ENCODE data around the gene FOXO3. TPM values are rescaled to one million over a fixed set of nuclear protein-coding genes. Genes with fewer than 3 reads are reported as not detected.

The FOXO3 gene
- total RNA-seq, 1 donor from 2014 or later: 41.4 TPM

DNA sequence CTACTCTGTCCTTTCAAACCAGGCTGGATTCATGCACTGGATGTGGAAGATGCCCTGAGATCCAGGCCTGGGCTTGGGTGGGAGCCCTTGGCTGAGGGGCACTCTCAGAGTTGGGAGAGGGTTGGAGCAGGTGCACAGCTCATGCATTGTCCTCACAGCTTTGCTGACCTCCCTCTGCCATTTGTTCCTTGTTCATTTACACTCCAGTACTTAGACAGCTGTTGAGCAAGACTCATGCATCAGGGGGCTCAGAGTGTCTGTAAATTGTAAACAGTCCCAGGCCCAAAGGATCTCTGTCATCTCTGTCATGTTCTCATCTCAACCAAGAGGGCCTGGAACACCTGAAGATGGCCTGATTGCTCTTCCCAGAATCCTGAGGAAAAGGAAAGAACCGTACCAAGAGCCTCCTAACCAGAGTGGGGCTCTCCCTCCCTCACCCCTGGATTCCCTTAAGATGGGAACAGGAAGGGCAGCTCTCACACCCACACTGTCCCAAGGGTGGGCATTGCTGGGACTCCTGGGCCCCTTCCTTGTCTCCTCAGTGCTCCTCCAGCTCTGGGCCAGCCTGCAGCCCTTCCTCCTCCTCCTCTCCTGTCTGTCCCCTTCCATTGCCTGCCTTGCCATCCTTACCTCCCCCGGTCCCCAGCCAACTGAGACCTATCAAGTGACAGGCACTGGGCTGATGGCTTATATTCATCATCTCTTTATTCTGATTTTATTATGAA lies 132.9 kb downstream of the FOXO3 start:
- Histone ChIP-seq H3K4me3 (ENCODE audit: low read depth, low read length) (no peak overlapping the region), H3K36me3 (ENCODE audit: control insufficient read depth, insufficient read depth, low read length) (no peaks in the 10 kb centered on the region), H3K27me3 (ENCODE audit: control insufficient read depth, insufficient read depth, low read length) (no peaks in the 10 kb centered on the region)
- TF ChIP-seq, protein P1, sequence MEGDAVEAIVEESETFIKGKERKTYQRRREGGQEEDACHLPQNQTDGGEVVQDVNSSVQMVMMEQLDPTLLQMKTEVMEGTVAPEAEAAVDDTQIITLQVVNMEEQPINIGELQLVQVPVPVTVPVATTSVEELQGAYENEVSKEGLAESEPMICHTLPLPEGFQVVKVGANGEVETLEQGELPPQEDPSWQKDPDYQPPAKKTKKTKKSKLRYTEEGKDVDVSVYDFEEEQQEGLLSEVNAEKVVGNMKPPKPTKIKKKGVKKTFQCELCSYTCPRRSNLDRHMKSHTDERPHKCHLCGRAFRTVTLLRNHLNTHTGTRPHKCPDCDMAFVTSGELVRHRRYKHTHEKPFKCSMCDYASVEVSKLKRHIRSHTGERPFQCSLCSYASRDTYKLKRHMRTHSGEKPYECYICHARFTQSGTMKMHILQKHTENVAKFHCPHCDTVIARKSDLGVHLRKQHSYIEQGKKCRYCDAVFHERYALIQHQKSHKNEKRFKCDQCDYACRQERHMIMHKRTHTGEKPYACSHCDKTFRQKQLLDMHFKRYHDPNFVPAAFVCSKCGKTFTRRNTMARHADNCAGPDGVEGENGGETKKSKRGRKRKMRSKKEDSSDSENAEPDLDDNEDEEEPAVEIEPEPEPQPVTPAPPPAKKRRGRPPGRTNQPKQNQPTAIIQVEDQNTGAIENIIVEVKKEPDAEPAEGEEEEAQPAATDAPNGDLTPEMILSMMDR (IDR thresholded peaks at IDR 0.05; ENCODE audit: insufficient read depth, low read length, poor library complexity, severe bottlenecking): no peak
- DNase-seq (ENCODE audit: low read depth): no peak

DNA sequence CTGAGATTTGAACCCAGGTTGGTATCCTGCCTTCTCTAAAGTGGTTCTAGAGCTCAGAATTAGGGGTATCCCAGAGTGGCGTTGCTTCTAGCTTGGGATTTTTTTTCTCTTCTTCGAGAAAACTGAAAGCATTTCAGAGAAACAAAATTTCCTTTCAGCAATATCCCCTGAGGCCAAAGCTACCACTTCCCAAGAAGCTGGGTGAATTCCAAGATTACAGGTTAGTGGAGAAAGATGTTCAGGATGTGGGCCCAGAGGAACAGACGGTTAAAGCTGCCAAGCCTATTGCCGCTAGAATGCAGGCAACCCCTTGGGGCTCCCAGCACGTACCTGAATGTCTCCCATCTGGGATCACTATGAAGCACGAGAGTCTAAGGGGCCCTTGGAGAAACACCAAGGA lies 134.1 kb downstream of the FOXO3 start:
- Histone ChIP-seq H3K36me3 (ENCODE audit: control insufficient read depth, insufficient read depth, low read length) (peaks cover 1% of the 10 kb centered on the region), H3K27me3 (ENCODE audit: control insufficient read depth, insufficient read depth, low read length) (no peaks in the 10 kb centered on the region), H3K4me3 (ENCODE audit: low read depth, low read length) (no peak overlapping the region)
- no peak for DNase-seq (ENCODE audit: low read depth)
- TF ChIP-seq, protein P1 (IDR thresholded peaks at IDR 0.05; ENCODE audit: insufficient read depth, low read length, poor library complexity, severe bottlenecking): no peak

DNA sequence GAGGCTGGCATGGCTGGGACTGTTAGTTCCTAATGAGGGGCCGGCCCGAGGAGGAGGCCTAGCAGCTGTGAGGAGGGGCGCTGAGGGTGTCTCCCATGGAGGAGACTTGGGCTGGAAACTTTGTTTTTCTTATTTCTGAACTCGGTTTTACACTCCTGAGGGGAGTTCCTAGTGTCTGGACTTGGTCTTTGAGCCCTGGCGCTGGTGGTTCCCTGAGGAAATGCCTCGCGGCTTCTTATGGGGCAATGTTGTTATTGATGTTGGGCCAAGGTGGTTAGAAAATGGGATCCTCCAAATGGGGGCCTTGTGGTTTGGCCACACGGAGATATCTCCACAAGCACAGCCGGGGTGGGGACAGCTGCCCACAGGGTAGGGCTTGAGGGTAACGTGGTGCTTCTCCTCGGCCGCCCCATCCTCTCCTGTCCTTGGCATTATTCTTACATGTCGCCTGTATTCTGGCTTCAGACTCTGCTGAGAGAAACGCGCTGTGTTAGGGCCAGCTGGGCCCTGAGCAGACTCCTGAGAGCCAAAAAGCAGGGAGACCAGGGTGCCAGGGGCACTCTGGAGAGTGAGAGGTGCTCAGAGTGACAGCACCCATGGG lies 136.9 kb downstream of the FOXO3 start:
- TF ChIP-seq, protein P1 (IDR thresholded peaks at IDR 0.05; ENCODE audit: insufficient read depth, low read length, poor library complexity, severe bottlenecking): no peak
- Histone ChIP-seq H3K4me3 (ENCODE audit: low read depth, low read length) (no peak overlapping the region), H3K36me3 (ENCODE audit: control insufficient read depth, insufficient read depth, low read length) (peaks cover 1% of the 10 kb centered on the region), H3K27me3 (ENCODE audit: control insufficient read depth, insufficient read depth, low read length) (no peaks in the 10 kb centered on the region)
- DNase-seq (ENCODE audit: low read depth): no peak

DNA sequence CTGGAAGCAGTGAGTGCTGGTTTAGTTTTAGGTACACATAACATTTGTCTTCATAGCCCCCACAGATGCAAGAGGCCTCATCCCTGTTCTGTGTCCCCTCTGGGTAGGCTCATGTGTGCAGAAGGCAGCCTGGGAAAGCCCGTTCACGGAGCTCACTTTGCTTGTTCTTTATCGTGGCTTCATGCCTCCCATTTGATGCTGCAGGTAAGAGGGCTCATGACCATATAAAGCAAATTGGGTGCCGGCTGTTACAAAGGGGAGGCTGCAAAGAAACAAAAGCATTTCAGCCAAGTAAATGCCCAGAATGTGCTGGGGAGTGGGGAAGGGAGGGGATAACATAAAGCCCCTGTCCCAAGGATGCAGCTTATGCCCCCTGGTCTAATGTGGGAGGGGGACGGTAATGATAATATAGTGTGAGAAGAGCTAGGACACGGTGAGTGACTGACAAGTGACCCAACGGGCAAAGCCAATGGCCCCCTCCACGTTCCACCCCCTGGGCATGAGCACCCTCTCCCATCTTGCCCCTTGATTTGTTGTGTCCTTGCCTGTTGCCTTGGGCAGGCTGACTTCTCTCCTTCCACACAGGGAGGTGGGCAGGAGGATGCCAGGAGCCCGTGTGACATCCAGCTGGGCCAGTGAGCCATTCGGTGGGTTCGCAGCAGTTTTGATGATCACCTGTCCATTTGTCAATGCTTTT lies 138.0 kb downstream of the FOXO3 start:
- no peaks in the 10 kb centered on the region for H3K27me3 ChIP-seq (ENCODE audit: control insufficient read depth, insufficient read depth, low read length)
- no peak for DNase-seq (ENCODE audit: low read depth)
- H3K4me3 ChIP-seq (ENCODE audit: low read depth, low read length): no peak overlapping the region
- H3K36me3 ChIP-seq (ENCODE audit: control insufficient read depth, insufficient read depth, low read length): peaks cover 1% of the 10 kb centered on the region
- TF ChIP-seq, protein P1 (IDR thresholded peaks at IDR 0.05; ENCODE audit: insufficient read depth, low read length, poor library complexity, severe bottlenecking): no peak

DNA sequence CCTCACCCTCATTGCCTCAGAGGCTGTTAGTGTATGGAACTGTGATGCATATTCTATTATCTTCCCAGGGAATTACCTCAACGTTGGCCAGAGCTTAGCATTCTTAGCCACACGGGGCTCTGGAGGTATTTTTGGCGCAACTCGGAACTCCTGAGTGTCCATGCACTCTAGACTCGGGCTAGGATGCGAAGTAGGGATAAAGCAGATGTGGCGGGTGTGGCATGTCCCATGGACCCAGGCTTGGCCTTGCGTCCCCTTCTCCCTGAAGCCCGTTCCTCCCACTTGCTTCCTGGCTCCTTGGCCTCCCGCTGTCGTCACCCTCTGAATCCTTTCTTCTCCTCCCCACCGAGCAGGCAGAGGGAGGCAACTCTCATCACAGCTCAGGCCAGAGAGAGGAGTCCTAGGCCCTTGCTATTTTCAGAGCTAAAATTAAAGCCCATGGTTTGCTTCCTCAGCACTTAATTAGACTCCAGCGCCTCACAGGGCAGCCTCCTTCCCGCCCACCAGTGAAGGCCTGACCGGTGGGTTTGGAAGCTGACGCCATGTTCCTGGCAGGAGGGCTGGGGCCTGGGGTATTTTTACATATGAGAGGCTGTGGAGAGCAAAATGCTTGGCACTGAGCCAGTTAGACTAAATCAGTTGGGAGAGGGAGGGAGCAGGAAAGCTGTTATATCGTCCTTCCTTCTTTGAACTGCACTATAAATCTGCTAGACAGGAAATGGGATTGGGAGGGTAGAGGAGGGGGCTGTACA lies 138.7 kb downstream of the FOXO3 start:
- Histone ChIP-seq H3K36me3 (ENCODE audit: control insufficient read depth, insufficient read depth, low read length) (peaks cover 1% of the 10 kb centered on the region), H3K4me3 (ENCODE audit: low read depth, low read length) (no peak overlapping the region), H3K27me3 (ENCODE audit: control insufficient read depth, insufficient read depth, low read length) (no peaks in the 10 kb centered on the region)
- DNase-seq (ENCODE audit: low read depth): no peak
- TF ChIP-seq, protein P1 (IDR thresholded peaks at IDR 0.05; ENCODE audit: insufficient read depth, low read length, poor library complexity, severe bottlenecking): no peak
